ENCODE measurements around the gene ARHGDIA. TPM values are rescaled to one million over a fixed set of nuclear protein-coding genes. Genes with fewer than 3 reads are reported as not detected.

Gene ARHGDIA
- total RNA-seq, 2 donors from 2014 or later, result 369 to 410 TPM

DNA sequence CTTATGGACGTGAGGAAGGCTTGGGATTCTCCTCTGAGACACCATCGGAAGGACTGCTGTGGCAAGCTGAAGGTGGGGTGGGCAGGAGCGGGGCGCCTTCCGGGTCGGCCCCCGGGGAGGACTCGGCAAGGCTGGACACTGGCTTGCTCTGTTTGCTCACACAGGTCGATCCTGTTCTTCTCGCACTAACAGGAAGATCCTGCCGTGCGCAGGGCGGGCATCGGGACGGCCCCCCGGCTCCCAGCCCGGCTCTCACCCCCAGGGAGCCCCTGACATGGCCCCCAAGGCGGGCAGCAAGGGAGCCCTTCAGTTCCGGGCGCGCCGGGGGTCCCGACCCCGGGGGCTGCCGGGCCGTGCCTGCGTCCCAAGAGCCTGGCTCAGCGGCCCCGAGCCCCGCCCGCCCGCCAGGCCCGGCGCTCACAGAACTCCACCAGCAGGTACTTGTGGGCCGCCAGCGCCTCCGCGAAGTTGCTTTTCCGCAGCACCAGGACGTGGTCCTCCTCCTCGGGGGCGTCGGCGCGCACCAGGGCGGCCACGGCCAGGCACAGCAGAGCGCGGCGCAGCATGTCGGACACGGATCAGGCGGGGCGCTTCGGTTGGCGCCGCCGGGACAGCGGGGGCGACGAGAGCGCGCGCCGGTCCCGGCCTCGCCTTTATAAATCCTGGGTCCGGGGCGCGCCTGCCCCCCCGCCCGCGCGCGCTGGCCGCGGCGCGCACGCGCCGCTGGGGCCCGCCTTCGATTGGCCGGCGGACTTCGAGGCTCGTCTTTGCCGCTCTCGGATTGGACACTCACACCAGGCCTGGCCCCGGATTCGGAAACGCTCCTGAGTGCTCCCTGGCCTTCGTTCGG is 11.0 kb downstream of the ARHGDIA start, which contains the start of gene P4HB:
P4HB (minus strand) TSS at position 630 of the 850 bp plus-strand sequence; CDS start at position 566, 64 bp downstream.
- peak; percentile 22 to 96 for DNase-seq
- Mint-ChIP-seq H3K4me3 (peak within 1 kb of the TSS; percentile 94 to 95), H3K9me3 (no peaks in the 10 kb centered on the region)

DNA sequence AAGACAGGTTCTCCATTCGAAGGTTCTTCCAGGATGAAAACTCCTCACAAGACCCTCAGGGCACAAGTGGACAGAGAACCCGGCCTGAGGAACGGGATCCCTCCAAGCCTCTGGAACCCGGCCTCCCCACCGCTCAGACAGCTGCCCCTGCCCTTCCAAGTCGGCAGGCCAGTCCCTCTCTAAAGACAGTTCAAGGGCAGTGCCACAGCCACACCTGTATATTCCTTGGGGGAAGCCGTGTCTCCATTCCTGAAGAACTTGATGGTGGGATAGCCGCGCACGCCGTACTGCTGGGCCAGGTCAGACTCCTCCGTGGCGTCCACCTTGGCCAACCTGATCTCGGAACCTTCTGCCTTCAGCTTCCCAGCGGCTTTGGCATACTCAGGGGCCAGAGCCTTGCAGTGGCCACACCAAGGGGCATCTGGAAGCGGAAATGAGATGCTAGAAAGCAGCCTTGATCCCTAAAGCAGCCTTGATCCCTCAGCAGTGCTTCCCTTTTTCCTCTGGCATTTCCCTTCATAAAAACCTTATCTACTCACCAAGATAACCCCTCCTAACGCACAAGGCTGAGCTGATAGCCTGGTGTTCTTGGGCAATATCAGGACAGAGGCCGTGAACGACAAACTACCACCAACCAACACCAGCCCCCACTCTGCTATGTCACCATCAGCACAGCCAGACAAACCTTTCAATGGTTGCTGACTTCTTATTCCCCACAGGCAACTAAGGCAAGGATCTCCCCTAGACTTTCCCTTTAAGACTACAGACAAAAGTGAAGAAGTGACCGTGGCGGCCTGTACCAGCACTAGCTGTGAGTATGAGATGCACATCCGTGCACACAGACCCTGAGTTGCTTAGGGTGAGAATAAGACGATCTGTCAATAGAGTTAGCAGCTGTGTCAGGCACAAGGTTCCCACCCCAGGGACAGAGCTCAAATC is 11.9 kb downstream of the ARHGDIA start:
- no peaks in the 10 kb centered on the region for H3K9me3 Mint-ChIP-seq
- H3K27ac Mint-ChIP-seq, result peak overlapping the region; percentile 68
- peak overlapping the region; percentile 90 for H3K4me3 Mint-ChIP-seq
- no peak for ATAC-seq (replicated peaks in 1 of 2)
- H3K4me1 Mint-ChIP-seq (ENCODE audit: low read depth), result peaks cover 51% of the 10 kb centered on the region
- H3K36me3 Mint-ChIP-seq (ENCODE audit: insufficient read depth in 2 of 2), result peaks cover 14 to 28% of the 10 kb centered on the region in 2 donors
- DNase-seq, result no peak
- H3K27me3 Mint-ChIP-seq (ENCODE audit: low read depth), result no peaks in the 10 kb centered on the region

More for the DNA sequence above, 11.0 kb downstream of the ARHGDIA start, which contains the start of gene P4HB:
- Mint-ChIP-seq H3K4me1 (ENCODE audit: low read depth) (peaks cover 51% of the 10 kb centered on the region), H3K27ac (peak within 1 kb of the TSS; percentile 96), H3K27me3 (ENCODE audit: low read depth) (no peaks in the 10 kb centered on the region), H3K36me3 (ENCODE audit: insufficient read depth in 2 of 2) (peaks cover 14 to 26% of the 10 kb centered on the region in 2 donors)
- peak in 1 of 2 donors; percentile 40 for ATAC-seq (replicated peaks in 1 of 2)

GRCh38 chr17:81858170-81858966 is 12.8 kb downstream of the ARHGDIA start:
- Mint-ChIP-seq H3K27me3 (ENCODE audit: low read depth) (no peaks in the 10 kb centered on the region), H3K27ac (peak overlapping the region; percentile 65), H3K36me3 (ENCODE audit: insufficient read depth in 2 of 2) (peaks cover 15 to 28% of the 10 kb centered on the region in 2 donors), H3K4me1 (ENCODE audit: low read depth) (peaks cover 42% of the 10 kb centered on the region), H3K9me3 (no peaks in the 10 kb centered on the region), H3K4me3 (peak overlapping the region; percentile 90)
- ATAC-seq (replicated peaks in 1 of 2) (no peak), DNase-seq (no peak)

GRCh38 chr17:81854974-81855774 is 16.0 kb downstream of the ARHGDIA start:
- Mint-ChIP-seq H3K27me3 (ENCODE audit: low read depth) (no peaks in the 10 kb centered on the region), H3K9me3 (no peaks in the 10 kb centered on the region), H3K36me3 (ENCODE audit: insufficient read depth in 2 of 2) (peaks cover 8 to 28% of the 10 kb centered on the region in 2 donors), H3K27ac (no peak overlapping the region), H3K4me1 (ENCODE audit: low read depth) (peaks cover 27% of the 10 kb centered on the region), H3K4me3 (no peak overlapping the region)
- DNase-seq, result no peak
- ATAC-seq (replicated peaks in 1 of 2), result peak in 1 of 2 donors; percentile 29

GRCh38 chr17:81852237-81852636 is 18.9 kb downstream of the ARHGDIA start:
- no peak overlapping the region for H3K4me3 Mint-ChIP-seq
- H3K36me3 Mint-ChIP-seq (ENCODE audit: insufficient read depth in 2 of 2), result peaks cover 3 to 18% of the 10 kb centered on the region in 2 donors
- H3K4me1 Mint-ChIP-seq (ENCODE audit: low read depth), result peaks cover 2% of the 10 kb centered on the region

DNA sequence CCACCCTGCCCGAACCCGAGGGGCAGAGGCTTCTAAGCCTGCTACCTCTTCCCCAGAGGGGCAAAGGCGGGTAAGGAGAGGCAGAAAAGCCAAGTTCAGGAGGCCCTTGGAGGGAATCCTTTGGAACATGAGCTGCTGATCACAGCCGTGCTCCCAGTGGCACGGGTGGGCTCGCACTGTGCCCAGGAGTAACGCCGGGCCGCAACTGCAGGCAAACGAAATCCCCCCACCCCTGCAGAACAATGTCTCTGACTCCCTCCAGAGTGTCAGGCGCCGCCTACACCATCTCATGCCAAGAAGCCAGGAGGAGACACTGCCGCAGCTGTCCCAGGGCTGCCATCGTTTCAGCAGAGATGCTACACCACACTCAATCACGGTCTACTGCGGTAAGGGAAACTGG is 19.7 kb downstream of the ARHGDIA start:
- Mint-ChIP-seq H3K36me3 (ENCODE audit: insufficient read depth in 2 of 2) (peaks cover 3 to 19% of the 10 kb centered on the region in 2 donors), H3K27ac (no peak overlapping the region), H3K27me3 (ENCODE audit: low read depth) (no peaks in the 10 kb centered on the region), H3K9me3 (no peaks in the 10 kb centered on the region), H3K4me1 (ENCODE audit: low read depth) (no peaks in the 10 kb centered on the region), H3K4me3 (no peak overlapping the region)
- DNase-seq, result no peak
- ATAC-seq (replicated peaks in 1 of 2), result no peak

More at GRCh38 chr17:81852237-81852636, 18.9 kb downstream of the ARHGDIA start:
- Mint-ChIP-seq H3K27me3 (ENCODE audit: low read depth) (no peaks in the 10 kb centered on the region), H3K9me3 (no peaks in the 10 kb centered on the region), H3K27ac (no peak overlapping the region)
- no peak for ATAC-seq (replicated peaks in 1 of 2)
- no peak for DNase-seq

GRCh38 chr17:81849457-81849856 is 21.7 kb downstream of the ARHGDIA start:
- Mint-ChIP-seq H3K27me3 (ENCODE audit: low read depth) (no peaks in the 10 kb centered on the region), H3K36me3 (ENCODE audit: insufficient read depth in 2 of 2) (peaks cover 3 to 11% of the 10 kb centered on the region in 2 donors), H3K27ac (no peak overlapping the region), H3K4me1 (ENCODE audit: low read depth) (no peaks in the 10 kb centered on the region), H3K4me3 (no peak overlapping the region), H3K9me3 (no peaks in the 10 kb centered on the region)
- no peak for DNase-seq
- ATAC-seq (replicated peaks in 1 of 2), result no peak

DNA sequence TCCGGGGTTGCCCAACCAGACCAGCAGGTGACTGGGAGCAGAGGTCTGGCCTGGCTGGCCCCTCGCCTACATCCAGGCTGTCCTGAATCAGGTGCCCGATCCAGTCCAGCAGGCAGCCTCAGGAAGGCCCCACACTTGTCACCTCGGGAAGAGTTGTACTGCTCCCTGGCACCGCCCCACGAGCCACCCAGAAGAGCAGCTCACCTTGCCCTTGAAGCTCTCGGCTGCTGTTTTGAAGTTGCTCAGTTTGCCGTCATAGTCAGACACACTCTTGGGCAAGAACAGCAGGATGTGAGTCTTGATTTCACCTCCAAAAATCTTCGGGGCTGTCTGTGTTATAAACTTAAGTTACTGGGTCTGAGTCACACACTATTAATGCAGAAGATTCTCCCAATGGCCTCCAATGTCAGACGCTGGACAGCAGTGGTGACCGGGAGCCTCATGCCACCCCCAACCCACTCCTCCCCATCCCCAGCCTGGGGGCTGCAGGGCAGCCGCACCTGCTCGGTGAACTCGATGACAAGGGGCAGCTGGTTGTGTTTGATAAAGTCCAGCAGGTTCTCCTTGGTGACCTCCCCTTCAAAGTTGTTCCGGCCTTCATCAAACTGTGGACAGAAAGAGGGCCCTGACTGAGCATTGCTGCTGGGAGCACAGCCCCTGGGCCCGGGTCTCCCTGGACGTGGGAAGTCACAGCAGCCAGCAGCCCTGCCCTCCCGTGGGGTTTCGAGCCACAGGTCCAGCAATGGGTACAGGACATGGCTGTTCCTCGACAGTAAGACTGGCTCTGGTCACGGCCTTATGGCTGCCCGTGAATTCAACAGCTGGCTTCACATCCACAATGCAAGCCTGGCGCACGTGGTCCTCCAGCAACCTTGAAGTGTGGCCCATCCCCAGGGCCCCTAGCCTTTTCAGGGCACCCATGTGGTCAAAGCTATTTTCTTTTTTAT is 24.1 kb downstream of the ARHGDIA start:
- DNase-seq (no peak), ATAC-seq (replicated peaks in 1 of 2) (no peak)
- H3K27me3 Mint-ChIP-seq (ENCODE audit: low read depth), result no peaks in the 10 kb centered on the region
- no peak overlapping the region for H3K4me3 Mint-ChIP-seq
- no peaks in the 10 kb centered on the region for H3K9me3 Mint-ChIP-seq
- H3K4me1 Mint-ChIP-seq (ENCODE audit: low read depth), result no peaks in the 10 kb centered on the region
- H3K27ac Mint-ChIP-seq, result no peak overlapping the region
- H3K36me3 Mint-ChIP-seq (ENCODE audit: insufficient read depth in 2 of 2), result peaks cover 3 to 8% of the 10 kb centered on the region in 2 donors

DNA sequence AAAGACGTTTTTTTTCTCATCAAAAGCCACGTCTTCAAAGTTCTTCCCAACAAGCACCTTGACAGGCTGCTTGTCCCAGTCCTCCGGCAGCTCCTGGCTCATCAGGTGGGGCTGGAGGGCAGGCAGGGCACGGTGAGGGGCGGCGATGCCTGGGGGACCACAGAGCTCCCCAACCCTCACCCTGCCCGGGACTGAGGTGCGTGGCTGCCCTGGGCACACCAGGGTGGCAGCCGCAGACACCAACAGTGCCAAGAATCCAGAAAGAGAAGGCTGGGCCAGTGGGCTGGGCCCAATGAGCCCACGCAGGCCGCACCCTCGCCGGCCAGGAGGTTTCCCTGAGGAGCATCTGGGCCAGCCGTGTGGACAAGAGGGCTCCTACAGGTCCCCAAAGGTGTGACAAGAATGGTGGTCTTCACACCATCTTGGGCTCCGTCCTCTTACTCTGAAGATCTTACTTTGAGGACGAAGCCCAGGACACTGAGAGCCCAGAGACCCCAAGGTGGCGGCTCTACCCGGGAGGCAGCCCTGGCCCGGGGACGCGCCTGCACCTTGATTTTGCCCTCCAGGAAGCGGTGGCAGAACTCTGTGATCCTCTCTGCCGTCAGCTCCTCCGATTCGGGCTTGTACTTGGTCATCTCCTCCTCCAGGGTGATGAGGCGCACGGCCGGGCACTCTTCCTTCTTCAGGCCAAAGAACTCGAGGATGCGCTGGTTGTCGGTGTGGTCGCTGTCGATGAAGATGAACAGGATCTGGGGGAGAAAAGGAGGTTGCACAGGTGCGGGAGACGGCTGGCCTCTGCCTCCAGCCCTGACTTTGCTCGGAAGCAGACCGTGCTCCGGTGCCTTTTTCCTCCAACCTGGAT is 25.0 kb downstream of the ARHGDIA start:
- ATAC-seq (replicated peaks in 1 of 2), result no peak
- peaks cover 1 to 7% of the 10 kb centered on the region in 2 donors for H3K36me3 Mint-ChIP-seq (ENCODE audit: insufficient read depth in 2 of 2)
- no peak overlapping the region for H3K4me3 Mint-ChIP-seq
- H3K4me1 Mint-ChIP-seq (ENCODE audit: low read depth), result no peaks in the 10 kb centered on the region
- no peaks in the 10 kb centered on the region for H3K27me3 Mint-ChIP-seq (ENCODE audit: low read depth)
- no peak for DNase-seq
- no peaks in the 10 kb centered on the region for H3K9me3 Mint-ChIP-seq
- H3K27ac Mint-ChIP-seq, result no peak overlapping the region

DNA sequence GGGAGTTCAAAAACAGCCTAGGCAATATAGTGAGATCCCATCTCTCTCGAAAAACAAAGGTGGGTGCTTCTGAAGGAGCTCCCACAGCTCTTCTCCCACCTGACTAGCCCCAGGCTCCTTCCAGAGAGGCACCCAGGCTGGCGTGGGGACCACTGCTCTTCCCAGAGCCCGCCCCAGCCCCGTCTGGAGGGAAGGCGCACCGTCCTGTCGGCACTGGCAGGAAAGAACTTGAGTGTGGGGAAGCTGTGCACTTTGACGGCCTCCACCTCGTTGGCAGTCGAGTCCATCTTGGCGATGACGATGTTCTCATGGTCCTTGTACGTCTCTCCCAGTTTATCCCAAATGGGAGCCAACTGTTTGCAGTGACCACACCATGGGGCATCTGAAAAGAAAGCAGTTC is 25.8 kb downstream of the ARHGDIA start:
- Mint-ChIP-seq H3K9me3 (no peaks in the 10 kb centered on the region), H3K27me3 (ENCODE audit: low read depth) (no peaks in the 10 kb centered on the region), H3K4me1 (ENCODE audit: low read depth) (no peaks in the 10 kb centered on the region), H3K36me3 (ENCODE audit: insufficient read depth in 2 of 2) (peaks cover 1 to 7% of the 10 kb centered on the region in 2 donors), H3K27ac (no peak overlapping the region), H3K4me3 (no peak overlapping the region)
- no peak for DNase-seq
- no peak for ATAC-seq (replicated peaks in 1 of 2)

All from activated T-cell treated with anti-CD3 and anti-CD28 coated beads, Interleukin-2, amount 50 U/mL, for 72 hours (primary cell).